MCF 10A (cell line): ENCODE data around the gene SLC5A11. TPM values are rescaled to one million over a fixed set of nuclear protein-coding genes. Genes with fewer than 3 reads are reported as not detected.

ENCODE experiments used
- BruUV-seq: library from RNA; stranded (reverse); fragments of 400-500 nt; replicated peaks from 2 replicates; lab custom pipeline; 2021; lab: Mats Ljungman, UMichigan
- CTCF ChIA-PET: fragments of 300-600 bp; sonication (Branson Sonifier 250); formaldehyde crosslinking; extraction: SDS; loops from one replicate; lab custom pipeline; 2021; ENCODE audit warnings: antibody characterized with exemption, inconsistent platforms; lab: Yijun Ruan, JAX
- POLR2A ChIA-PET: fragments of 300-600, 350-650 bp; sonication (Branson Sonifier 250); formaldehyde crosslinking; extraction: SDS; loops from one replicate; lab custom pipeline; 2020; ENCODE audit warnings: antibody characterized with exemption, inconsistent platforms; lab: Yijun Ruan, JAX
- DNase-seq: peaks from one replicate; pipeline ENCODE4 v3.0.0-alpha.2; 2018; ENCODE audit not compliant: unreplicated experiment
- H3K27ac Mint-ChIP-seq: one replicate; pipeline ENCODE4 v1.8.0; 2022; ENCODE audit warnings: mild to moderate bottlenecking, low read depth, mixed read lengths; ENCODE audit not compliant: unreplicated experiment
- H3K27me3 Mint-ChIP-seq: one replicate; pipeline ENCODE4 v1.8.0; 2022; ENCODE audit warnings: mixed read lengths; ENCODE audit not compliant: insufficient read depth, unreplicated experiment
- H3K36me3 Mint-ChIP-seq: one replicate; pipeline ENCODE4 v1.8.0; 2022; ENCODE audit warnings: mild to moderate bottlenecking, moderate library complexity, mixed read lengths; ENCODE audit not compliant: insufficient read depth, unreplicated experiment
- H3K4me1 Mint-ChIP-seq: one replicate; pipeline ENCODE4 v1.8.0; 2022; ENCODE audit warnings: mixed read lengths; ENCODE audit not compliant: insufficient read depth, unreplicated experiment
- H3K4me3 Mint-ChIP-seq: one replicate; pipeline ENCODE4 v1.8.0; 2022; ENCODE audit warnings: mild to moderate bottlenecking, moderate library complexity, mixed read lengths; ENCODE audit not compliant: unreplicated experiment
- H3K9me3 Mint-ChIP-seq: one replicate; pipeline ENCODE4 v1.8.0; 2022; ENCODE audit warnings: mixed read lengths; ENCODE audit not compliant: unreplicated experiment
- intact Hi-C: fragments of 100-400 bp; cut with micrococcal nuclease; formaldehyde crosslinking; loops from 2 replicates; pipeline ENCODE4 v1.14.1; 2022
- total RNA-seq: library from RNA; stranded (reverse); gene quantifications from 2 replicates; pipeline ENCODE4 v1.2.3, GENCODE V29; 2022
- TF ChIP-seq, protein P1 (sequence below): fragments of 200-600 bp; IDR thresholded peaks from one replicate; pipeline ENCODE4 v1.8.0; 2022; ENCODE audit warnings: antibody characterized with exemption, mild to moderate bottlenecking; ENCODE audit not compliant: unreplicated experiment

Gene SLC5A11
- total RNA-seq, 1 experiment from 2014 or later = not detected

DNA sequence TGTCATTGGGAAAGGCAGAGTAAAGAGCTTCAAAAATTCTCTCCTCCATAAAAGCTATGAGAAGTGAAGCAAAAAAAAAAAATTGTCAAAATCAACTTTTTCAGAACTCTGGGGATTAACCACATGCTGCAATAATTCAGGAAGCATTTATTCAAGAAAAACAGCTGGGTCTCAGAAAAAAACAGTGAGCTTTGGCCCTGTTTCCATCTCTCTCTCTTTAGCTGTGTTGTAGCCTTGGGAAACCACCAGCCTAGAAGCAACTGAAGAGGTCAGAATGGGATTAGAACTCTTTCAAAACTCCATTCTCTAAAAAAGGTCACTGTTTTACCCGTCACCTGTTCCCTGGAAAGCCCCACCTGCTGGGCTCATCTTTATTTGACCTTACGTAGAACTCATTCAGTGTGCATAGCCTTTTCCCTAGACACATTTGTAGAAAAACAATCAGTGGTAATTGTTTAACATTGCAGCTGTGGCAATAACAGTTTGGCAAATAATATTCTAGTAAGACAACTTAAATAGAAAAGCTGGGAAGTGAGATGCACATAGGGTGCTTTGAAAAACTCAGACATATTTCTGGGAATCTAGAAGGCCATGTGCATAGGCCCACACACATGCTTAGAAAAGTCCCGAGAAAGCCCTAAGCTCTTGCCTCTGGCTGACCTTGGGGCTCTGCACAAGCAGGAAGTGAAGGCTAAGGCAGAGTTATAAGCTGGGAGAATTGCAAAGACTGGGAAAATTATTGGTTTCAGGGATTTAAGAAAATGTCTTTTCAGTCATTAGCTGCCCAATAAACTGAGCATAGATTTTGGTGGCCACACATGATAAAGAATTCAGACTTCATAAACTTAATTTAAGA lies 18.0 kb downstream of the SLC5A11 start:
- H3K4me1 Mint-ChIP-seq = no peaks in the 10 kb centered on the region
- no peak for DNase-seq
- TF ChIP-seq, protein P1, sequence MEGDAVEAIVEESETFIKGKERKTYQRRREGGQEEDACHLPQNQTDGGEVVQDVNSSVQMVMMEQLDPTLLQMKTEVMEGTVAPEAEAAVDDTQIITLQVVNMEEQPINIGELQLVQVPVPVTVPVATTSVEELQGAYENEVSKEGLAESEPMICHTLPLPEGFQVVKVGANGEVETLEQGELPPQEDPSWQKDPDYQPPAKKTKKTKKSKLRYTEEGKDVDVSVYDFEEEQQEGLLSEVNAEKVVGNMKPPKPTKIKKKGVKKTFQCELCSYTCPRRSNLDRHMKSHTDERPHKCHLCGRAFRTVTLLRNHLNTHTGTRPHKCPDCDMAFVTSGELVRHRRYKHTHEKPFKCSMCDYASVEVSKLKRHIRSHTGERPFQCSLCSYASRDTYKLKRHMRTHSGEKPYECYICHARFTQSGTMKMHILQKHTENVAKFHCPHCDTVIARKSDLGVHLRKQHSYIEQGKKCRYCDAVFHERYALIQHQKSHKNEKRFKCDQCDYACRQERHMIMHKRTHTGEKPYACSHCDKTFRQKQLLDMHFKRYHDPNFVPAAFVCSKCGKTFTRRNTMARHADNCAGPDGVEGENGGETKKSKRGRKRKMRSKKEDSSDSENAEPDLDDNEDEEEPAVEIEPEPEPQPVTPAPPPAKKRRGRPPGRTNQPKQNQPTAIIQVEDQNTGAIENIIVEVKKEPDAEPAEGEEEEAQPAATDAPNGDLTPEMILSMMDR = no peak
- H3K4me3 Mint-ChIP-seq = no peak overlapping the region
- ChIA-PET CTCF (interaction anchor here (0.6 to 1.4 kb wide), 4 partner anchors 9 to 1539 kb away, joined by 3 to 5 read pairs (median 4); no protein-coding TSS in a partner anchor), POLR2A (interaction anchor here (0.6 kb wide), 1 partner anchor 10 kb away, joined by 3 read pairs; no protein-coding TSS in a partner anchor)
- H3K27ac Mint-ChIP-seq = no peak overlapping the region
- peaks cover 15% of the 10 kb centered on the region for H3K27me3 Mint-ChIP-seq
- H3K9me3 Mint-ChIP-seq = no peaks in the 10 kb centered on the region
- intact Hi-C loops = no loop called here
- no TSS peak for BruUV-seq
- H3K36me3 Mint-ChIP-seq = no peaks in the 10 kb centered on the region

DNA sequence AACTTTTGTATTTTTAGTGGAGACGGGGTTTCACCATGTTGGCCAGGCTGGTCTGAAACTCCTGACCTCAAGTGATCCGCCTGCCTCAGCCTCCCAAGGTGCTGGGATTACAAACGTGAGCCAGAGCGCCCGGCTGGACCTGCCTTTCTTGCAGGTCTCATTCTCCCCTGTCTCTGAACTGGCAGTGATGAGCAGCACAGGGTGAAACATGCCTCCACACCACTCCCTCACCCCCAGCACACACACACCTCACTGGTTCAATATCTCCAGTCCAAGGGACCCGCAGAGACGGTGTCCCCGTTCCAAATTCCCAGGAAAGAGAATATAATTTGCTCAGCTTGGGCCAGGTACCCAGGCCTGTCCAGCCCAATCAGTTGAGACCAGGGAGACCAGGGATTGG lies 23.3 kb downstream of the SLC5A11 start:
- intact Hi-C loops = no loop called here
- Mint-ChIP-seq H3K27ac (no peak overlapping the region), H3K36me3 (no peaks in the 10 kb centered on the region), H3K4me1 (no peaks in the 10 kb centered on the region), H3K4me3 (no peak overlapping the region), H3K27me3 (peaks cover 15% of the 10 kb centered on the region), H3K9me3 (no peaks in the 10 kb centered on the region)
- POLR2A ChIA-PET = no interaction called here
- no peak for DNase-seq
- CTCF ChIA-PET = interaction anchor here (0.5 kb wide), 1 partner anchor 339 kb away, joined by 3 read pairs; no protein-coding TSS in a partner anchor
- no TSS peak for BruUV-seq
- TF ChIP-seq, protein P1 = no peak

DNA sequence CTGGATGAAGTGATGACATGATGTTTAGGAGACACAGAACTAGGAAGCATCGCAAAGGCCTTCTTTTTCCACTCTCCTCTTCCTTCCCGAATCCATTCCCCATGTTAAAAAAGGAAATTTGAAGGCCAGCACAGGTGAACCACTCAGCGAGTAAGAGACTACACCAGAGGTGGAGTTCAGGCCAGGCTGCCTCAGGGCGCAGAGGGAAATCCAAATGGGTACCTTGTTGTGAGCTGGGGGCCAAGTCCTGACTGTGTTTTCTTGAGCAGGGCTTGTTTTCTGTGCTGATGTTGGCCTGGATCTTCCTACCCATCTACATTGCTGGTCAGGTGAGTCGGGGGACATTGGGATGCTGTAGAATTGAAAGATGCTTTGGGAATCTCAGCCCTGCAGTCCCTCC lies 26.1 kb downstream of the SLC5A11 start:
- TF ChIP-seq, protein P1 = no peak
- POLR2A ChIA-PET = no interaction called here
- H3K9me3 Mint-ChIP-seq = no peaks in the 10 kb centered on the region
- H3K4me1 Mint-ChIP-seq = no peaks in the 10 kb centered on the region
- no TSS peak for BruUV-seq
- no peak overlapping the region for H3K4me3 Mint-ChIP-seq
- no peaks in the 10 kb centered on the region for H3K36me3 Mint-ChIP-seq
- DNase-seq = no peak
- intact Hi-C loops = no loop called here
- no peak overlapping the region for H3K27ac Mint-ChIP-seq
- H3K27me3 Mint-ChIP-seq = peaks cover 26% of the 10 kb centered on the region
- CTCF ChIA-PET = interaction anchor here (0.7 to 1.3 kb wide), 2 partner anchors 34 to 162 kb away, joined by 3 read pairs; no protein-coding TSS in a partner anchor

GRCh38 chr16:24873028-24873427 lies 27.3 kb downstream of the SLC5A11 start:
- H3K9me3 Mint-ChIP-seq = no peaks in the 10 kb centered on the region
- no TSS peak for BruUV-seq
- ChIA-PET CTCF (interaction anchor here (1.3 kb wide), 1 partner anchor 33 kb away, joined by 3 read pairs; no protein-coding TSS in a partner anchor), POLR2A (no interaction called here)
- peaks cover 18% of the 10 kb centered on the region for H3K27me3 Mint-ChIP-seq
- DNase-seq = no peak
- TF ChIP-seq, protein P1 = no peak
- H3K4me3 Mint-ChIP-seq = no peak overlapping the region
- H3K27ac Mint-ChIP-seq = no peak overlapping the region
- no peaks in the 10 kb centered on the region for H3K4me1 Mint-ChIP-seq
- no peaks in the 10 kb centered on the region for H3K36me3 Mint-ChIP-seq
- intact Hi-C loops = no loop called here
